Panc1 (cell line): Measurements from ENCODE around the gene SRGAP3. TPM values are rescaled to one million over a fixed set of nuclear protein-coding genes. Genes with fewer than 3 reads are reported as not detected.

Source experiments
- ATAC-seq: fragments of 200-7000 bp; cut with Tn5 transposase; 2 replicates; pipeline ENCODE4 v1.9.1; 2020; ENCODE audit warnings: mild to moderate bottlenecking, moderate library complexity
- BruUV-seq: library from RNA; stranded (reverse); fragments of 400-500 nt; replicated peaks from 2 replicates; lab custom pipeline; 2021; lab: Mats Ljungman, UMichigan
- CTCF ChIA-PET: fragments of 300-600 bp; sonication (Branson Sonifier 250); formaldehyde crosslinking; loops from one replicate; lab custom pipeline; 2022; ENCODE audit warnings: antibody characterized with exemption; lab: Charles Lee
- POLR2A ChIA-PET: fragments of 300-600 bp; sonication (Branson Sonifier 250); formaldehyde crosslinking; loops from one replicate; lab custom pipeline; 2022; ENCODE audit warnings: antibody characterized with exemption; lab: Charles Lee
- DNase-seq: peaks from one replicate; pipeline ENCODE4 v3.0.0-alpha.2; 2010; ENCODE audit warnings: low read depth, low spot score
- H3K27ac ChIP-seq: 2 replicates; pipeline ENCODE4 v1.5.1; 2011; ENCODE audit warnings: mild to moderate bottlenecking, low read length, inconsistent platforms
- H3K27me3 ChIP-seq: fragments of 200-500 bp; sonication (Bioruptor generic); 2 replicates; pipeline ENCODE4 v1.6.0; 2014; ENCODE audit warnings: low read length, inconsistent platforms; ENCODE audit not compliant: control insufficient read depth, insufficient read depth
- H3K36me3 ChIP-seq: fragments of 200-500 bp; sonication (Bioruptor generic); 2 replicates; pipeline ENCODE4 v1.5.1; 2014; ENCODE audit warnings: inconsistent platforms, mild to moderate bottlenecking, low read length, moderate library complexity; ENCODE audit not compliant: control insufficient read depth, insufficient read depth
- H3K4me1 ChIP-seq: 2 replicates; pipeline ENCODE4 v1.5.1; 2011; ENCODE audit warnings: inconsistent platforms, mild to moderate bottlenecking, low read length, moderate library complexity; ENCODE audit not compliant: control insufficient read depth, insufficient read depth
- H3K4me3 ChIP-seq, 2 experiments: 2 replicates each; pipeline ENCODE4 v1.5.1; 2011 to 2012; ENCODE audit warnings: low read depth in 2 of 2, low read length in 2 of 2, mild to moderate bottlenecking in 2 of 2, inconsistent platforms in 1 of 2, moderate library complexity in 1 of 2
- H3K9me3 ChIP-seq: fragments of 200-500 bp; sonication (Bioruptor generic); 2 replicates; pipeline ENCODE4 v1.5.1; 2014; ENCODE audit warnings: low read depth, mild to moderate bottlenecking, inconsistent platforms, low read length, moderate library complexity; ENCODE audit not compliant: control insufficient read depth, insufficient read depth
- CTCF ChIP-seq: fragments of 450-650 bp; IDR thresholded peaks from 2 replicates; pipeline ENCODE4 v1.5.1; 2017; ENCODE audit warnings: mild to moderate bottlenecking
- POLR2AphosphoS5 ChIP-seq: IDR thresholded peaks from 2 replicates; pipeline ENCODE4 v1.6.1; 2012; ENCODE audit warnings: mild to moderate bottlenecking, low read depth, low read length, moderate library complexity
- SIN3A ChIP-seq: IDR thresholded peaks from 2 replicates; pipeline ENCODE4 v1.6.1; 2012; ENCODE audit warnings: low read depth, mild to moderate bottlenecking, low read length, moderate library complexity, borderline replicate concordance; ENCODE audit not compliant: insufficient read depth
- TCF7L2 ChIP-seq: IDR thresholded peaks from 2 replicates; pipeline ENCODE4 v1.6.1; 2011; ENCODE audit warnings: mild to moderate bottlenecking, low read depth, low read length, inconsistent platforms
- in situ Hi-C: cut with HindIII; loops from 2 replicates; pipeline ENCODE4 v1.10.0; 2016; ENCODE audit warnings: low sequenced_read_pairs, low pct_unique_long_range_greater_than_20kb
- intact Hi-C: fragments of 100-400 bp; cut with micrococcal nuclease; formaldehyde crosslinking; loops from one replicate; pipeline ENCODE4 v1.10.0; 2022; ENCODE audit not compliant: unreplicated experiment
- total RNA-seq: library from RNA; stranded (reverse); gene quantifications from one replicate; pipeline ENCODE4 v1.2.1, GENCODE V29; 2021; ENCODE audit not compliant: unreplicated experiment
- TF ChIP-seq, protein P1 (sequence below), 2 experiments: IDR thresholded peaks; 2 replicates each; pipeline ENCODE4 v1.6.1; 2011 to 2012; ENCODE audit warnings: low read depth in 2 of 2, control low read depth in 1 of 2, low read length in 1 of 2, mild to moderate bottlenecking in 1 of 2, moderate library complexity in 1 of 2; ENCODE audit not compliant: insufficient read depth in 1 of 2

Gene SRGAP3
- total RNA-seq, 1 experiment from 2014 or later = 0.82 TPM

DNA sequence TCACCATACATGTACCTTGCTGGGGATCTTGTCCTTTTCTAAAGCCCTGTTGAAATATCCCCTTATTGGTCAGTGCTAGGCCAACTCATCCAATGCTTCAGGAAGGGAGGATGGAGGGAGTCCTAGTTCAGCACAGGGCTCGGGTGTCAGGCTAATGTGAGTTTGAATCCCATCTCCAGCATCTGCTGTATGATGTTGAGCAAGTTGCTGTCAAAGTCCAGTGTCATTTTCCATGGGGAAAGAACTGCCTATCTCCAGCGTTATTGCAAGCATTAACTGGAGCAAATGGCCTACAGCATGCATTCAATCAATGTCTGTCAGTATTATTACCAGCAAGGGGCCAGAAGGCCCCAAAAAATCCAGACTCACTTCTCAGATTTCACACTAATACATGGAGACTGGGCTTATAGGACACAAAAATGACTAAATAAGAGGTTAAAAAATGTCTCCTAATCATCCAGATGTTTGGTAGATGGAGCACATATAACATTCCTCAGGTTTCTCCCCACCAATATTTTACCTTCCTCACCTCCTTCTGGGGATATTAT is 40.8 kb downstream of the SRGAP3 start:
- no peak overlapping the region for H3K27ac ChIP-seq
- no peaks in the 10 kb centered on the region for H3K4me1 ChIP-seq
- ChIA-PET POLR2A (no interaction called here), CTCF (no interaction called here)
- intact Hi-C loops (no loop called here), in situ Hi-C loops (no loop called here)
- no peak overlapping the region for H3K4me3 ChIP-seq
- H3K36me3 ChIP-seq = no peaks in the 10 kb centered on the region
- DNase-seq (no peak), ATAC-seq (no peak)
- no peaks in the 10 kb centered on the region for H3K9me3 ChIP-seq
- BruUV-seq = no TSS peak
- no peak for TF ChIP-seq POLR2AphosphoS5
- no peak for TF ChIP-seq CTCF
- TF ChIP-seq, protein P1, sequence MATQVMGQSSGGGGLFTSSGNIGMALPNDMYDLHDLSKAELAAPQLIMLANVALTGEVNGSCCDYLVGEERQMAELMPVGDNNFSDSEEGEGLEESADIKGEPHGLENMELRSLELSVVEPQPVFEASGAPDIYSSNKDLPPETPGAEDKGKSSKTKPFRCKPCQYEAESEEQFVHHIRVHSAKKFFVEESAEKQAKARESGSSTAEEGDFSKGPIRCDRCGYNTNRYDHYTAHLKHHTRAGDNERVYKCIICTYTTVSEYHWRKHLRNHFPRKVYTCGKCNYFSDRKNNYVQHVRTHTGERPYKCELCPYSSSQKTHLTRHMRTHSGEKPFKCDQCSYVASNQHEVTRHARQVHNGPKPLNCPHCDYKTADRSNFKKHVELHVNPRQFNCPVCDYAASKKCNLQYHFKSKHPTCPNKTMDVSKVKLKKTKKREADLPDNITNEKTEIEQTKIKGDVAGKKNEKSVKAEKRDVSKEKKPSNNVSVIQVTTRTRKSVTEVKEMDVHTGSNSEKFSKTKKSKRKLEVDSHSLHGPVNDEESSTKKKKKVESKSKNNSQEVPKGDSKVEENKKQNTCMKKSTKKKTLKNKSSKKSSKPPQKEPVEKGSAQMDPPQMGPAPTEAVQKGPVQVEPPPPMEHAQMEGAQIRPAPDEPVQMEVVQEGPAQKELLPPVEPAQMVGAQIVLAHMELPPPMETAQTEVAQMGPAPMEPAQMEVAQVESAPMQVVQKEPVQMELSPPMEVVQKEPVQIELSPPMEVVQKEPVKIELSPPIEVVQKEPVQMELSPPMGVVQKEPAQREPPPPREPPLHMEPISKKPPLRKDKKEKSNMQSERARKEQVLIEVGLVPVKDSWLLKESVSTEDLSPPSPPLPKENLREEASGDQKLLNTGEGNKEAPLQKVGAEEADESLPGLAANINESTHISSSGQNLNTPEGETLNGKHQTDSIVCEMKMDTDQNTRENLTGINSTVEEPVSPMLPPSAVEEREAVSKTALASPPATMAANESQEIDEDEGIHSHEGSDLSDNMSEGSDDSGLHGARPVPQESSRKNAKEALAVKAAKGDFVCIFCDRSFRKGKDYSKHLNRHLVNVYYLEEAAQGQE (IDR thresholded peaks at IDR 0.05; ENCODE audit: insufficient read depth in 1 of 2, low read depth in 2 of 2, low read length in 1 of 2) = no peak
- TF ChIP-seq TCF7L2 = no peak
- no peak for TF ChIP-seq SIN3A
- H3K27me3 ChIP-seq = no peaks in the 10 kb centered on the region

- ATAC-seq = no peak
- BruUV-seq = no TSS peak
Measured at GRCh38 chr3:9207116-9207763, 42.2 kb downstream of the SRGAP3 start.

DNA sequence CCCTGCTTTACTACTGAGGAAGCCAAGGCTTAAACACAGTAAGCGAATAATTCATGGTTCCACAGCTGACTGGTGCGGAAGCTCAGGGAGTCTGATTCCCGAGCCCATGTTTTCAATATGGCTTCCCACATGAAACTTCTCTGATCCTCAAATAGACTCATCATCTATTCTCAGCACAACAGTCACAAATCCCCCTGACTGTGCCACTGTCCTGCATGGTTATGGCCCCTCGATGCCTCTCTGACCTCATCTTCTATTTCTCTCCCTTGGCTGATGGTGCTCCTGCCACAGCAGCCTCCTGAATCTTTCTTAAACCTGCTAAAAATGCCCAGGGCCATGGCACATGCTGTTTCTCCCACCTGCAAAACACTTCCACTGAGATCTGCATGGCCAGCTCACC is 43.2 kb downstream of the SRGAP3 start:
- H3K36me3 ChIP-seq = no peaks in the 10 kb centered on the region
- H3K4me3 ChIP-seq = no peak overlapping the region
- BruUV-seq = no TSS peak
- ATAC-seq = no peak
- DNase-seq = no peak
- no peak for TF ChIP-seq TCF7L2
- no peak for TF ChIP-seq POLR2AphosphoS5
- no peak for TF ChIP-seq CTCF
- TF ChIP-seq, protein P1 (IDR thresholded peaks at IDR 0.05; ENCODE audit: insufficient read depth in 1 of 2, low read depth in 2 of 2, low read length in 1 of 2) = no peak
- no peak for TF ChIP-seq SIN3A
- CTCF ChIA-PET = no interaction called here
- H3K9me3 ChIP-seq = no peaks in the 10 kb centered on the region
- intact Hi-C loops (no loop called here), in situ Hi-C loops (no loop called here)
- no peaks in the 10 kb centered on the region for H3K27me3 ChIP-seq
- no peak overlapping the region for H3K27ac ChIP-seq
- POLR2A ChIA-PET = no interaction called here
- H3K4me1 ChIP-seq = no peaks in the 10 kb centered on the region

More at GRCh38 chr3:9207116-9207763, 42.2 kb downstream of the SRGAP3 start:
- DNase-seq = no peak
- H3K9me3 ChIP-seq = no peaks in the 10 kb centered on the region
- ChIA-PET CTCF (no interaction called here), POLR2A (no interaction called here)
- H3K36me3 ChIP-seq = no peaks in the 10 kb centered on the region
- intact Hi-C loops = no loop called here
- H3K4me3 ChIP-seq = no peak overlapping the region
- no peak overlapping the region for H3K27ac ChIP-seq
- no peaks in the 10 kb centered on the region for H3K4me1 ChIP-seq
- no peaks in the 10 kb centered on the region for H3K27me3 ChIP-seq
- TF ChIP-seq TCF7L2 (no peak), POLR2AphosphoS5 (no peak)
- in situ Hi-C loops = no loop called here
